Right hindlimb (tissue), 1 donor: ENCODE measurements around the gene CFAP45.

Experiments used
- DNase-seq: peaks from one replicate; pipeline ENCODE4 v3.0.0-alpha.2; 2018

The CFAP45 gene

GRCh38 chr1:159872891-159873290 lies 27.1 kb downstream of the CFAP45 start:
- no peak for DNase-seq

GRCh38 chr1:159870704-159871103 lies 29.3 kb downstream of the CFAP45 start:
- DNase-seq: no peak

GRCh38 chr1:159869607-159870006 lies 30.4 kb downstream of the CFAP45 start:
- no peak for DNase-seq

GRCh38 chr1:159869173-159869572 lies 30.8 kb downstream of the CFAP45 start:
- no peak for DNase-seq

DNA sequence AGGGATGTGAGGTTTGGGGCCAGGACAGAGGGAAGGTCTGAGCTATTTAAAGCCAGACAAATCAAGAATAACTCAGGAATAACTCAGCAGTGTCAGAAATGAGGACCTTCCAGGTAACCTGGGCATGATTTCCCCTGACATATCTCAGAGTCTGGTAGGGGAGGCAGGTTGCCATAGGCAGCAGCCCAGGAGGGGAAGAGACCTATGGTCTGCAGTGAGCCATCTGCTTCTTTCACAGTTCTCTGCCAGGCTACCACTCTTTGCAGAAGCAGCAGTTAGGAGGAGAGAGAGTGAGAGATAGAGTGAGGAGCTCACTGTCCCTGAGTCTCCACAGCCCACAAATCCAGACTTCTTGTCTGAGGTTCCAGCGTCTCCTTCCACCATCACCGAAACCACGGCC lies 31.2 kb downstream of the CFAP45 start:
- no peak for DNase-seq

DNA sequence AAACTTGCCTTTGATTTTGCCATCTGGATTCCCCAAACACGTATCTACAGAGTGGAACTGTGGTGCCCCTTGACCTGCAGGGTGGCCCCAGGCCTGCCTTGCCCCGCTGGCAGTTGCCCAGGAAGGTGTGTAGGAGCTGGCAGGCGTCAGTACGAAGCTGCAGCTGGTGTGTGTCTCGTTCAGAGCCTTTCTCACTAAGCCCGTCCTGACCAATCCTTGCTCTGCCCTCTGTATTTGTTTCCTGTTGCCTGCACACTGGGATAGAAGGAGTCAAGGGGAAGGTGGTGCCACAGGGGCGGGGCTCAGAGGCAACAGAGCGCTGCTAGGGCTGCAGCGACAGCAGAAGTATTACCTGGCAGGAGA lies 32.3 kb downstream of the CFAP45 start:
- DNase-seq: peak; percentile 40

DNA sequence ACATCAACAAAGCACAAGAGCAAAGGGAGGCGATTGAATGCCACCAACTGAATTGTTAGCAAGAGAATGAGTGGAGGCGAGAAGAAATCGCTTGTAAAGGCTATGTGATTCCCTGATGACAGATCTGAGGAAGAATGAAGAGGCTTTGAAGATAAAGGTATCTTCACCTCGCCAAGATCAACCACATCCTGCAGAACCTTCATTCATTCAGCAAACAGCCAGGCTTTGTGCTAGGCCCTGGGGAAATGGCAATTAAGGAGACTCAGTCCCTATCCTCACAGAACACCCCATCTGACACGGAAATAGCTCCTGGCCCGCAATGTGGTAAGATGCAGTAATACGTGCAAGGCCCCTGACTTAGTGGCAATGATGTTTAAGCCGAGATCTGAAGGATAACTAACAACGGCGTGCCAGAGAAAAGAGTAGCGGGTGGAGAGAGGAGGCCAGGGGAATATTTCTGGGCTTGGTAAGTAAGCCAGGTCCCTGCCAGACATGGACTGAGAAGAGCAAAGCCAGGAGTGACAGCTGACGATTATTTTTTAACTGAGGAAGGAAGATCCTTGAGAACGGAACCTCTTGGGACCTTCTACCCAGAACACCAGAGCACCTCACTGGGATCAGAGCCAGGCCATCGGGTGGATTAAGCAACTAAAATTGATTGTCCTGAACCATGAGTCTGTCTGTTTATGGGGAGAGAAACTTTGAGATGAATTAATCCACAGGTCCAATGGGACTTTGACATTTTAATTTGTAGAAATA lies 32.9 kb downstream of the CFAP45 start:
- no peak for DNase-seq

GRCh38 chr1:159866066-159866465 lies 33.9 kb downstream of the CFAP45 start:
- no peak for DNase-seq

DNA sequence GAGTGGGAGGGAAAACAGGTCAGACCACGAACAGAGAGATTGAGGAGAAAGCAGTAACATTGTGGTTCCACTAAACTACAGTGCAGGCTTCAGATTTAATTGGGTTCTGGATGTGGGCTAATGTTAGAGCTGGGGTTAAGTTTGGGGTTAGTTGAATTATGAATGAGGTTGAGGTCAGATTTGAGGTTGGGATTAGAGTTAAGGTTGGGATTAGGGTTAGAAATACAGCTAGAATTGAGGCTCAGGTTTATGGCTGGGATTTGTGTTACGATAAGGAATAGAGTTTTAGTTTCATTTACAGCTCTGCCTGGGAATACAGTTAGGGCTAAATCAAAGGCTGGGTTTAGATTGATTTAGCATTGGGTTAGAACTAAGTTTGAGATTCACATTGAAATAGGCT lies 35.7 kb downstream of the CFAP45 start:
- DNase-seq: no peak

GRCh38 chr1:159862557-159862956 lies 37.4 kb downstream of the CFAP45 start, which contains the start of gene VSIG8:
VSIG8 (minus strand) TSS chr1:159862657; CDS start chr1:159862521, 136 bp downstream.
- DNase-seq: no peak

DNA sequence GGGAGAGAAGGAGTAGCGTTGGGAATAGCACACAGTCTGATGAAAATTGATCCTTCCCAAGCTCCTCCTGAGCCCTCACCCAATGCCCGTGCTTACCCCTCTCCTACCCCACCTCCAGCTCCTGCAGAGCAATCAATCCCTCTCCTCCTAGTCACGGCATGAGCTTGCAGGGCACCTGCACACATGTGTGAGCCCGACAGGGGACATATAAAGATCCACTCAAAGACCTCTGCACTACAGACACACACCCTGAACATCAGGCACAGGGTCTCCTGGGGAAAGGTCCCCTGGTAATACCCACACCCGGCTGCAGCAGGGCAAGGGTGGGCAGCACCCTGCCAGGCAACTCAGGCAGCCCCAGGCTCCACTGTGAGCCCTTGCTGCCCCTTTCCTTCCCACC lies 37.9 kb downstream of the CFAP45 start:
- no peak for DNase-seq

GRCh38 chr1:159861218-159861617 lies 38.7 kb downstream of the CFAP45 start:
- no peak for DNase-seq

DNA sequence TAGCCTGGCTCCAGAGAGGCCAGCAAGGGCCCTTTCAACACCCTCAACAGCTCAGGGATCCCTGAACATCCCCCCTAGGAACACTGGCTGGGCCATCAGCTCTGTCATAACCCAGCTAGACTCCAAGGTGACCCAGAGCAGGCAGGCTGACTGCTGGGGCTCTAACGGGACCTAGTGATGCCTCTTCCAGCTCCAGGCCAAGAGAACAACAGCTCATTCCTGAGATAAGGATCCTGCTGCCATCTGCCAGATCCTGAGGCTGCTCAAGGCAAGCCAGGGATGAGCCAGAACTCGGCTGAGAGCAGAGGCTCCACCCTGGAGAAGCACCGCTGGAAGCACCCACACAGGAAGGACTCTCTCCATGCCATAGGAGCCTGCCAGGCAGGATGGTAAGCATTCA lies 39.5 kb downstream of the CFAP45 start:
- no peak for DNase-seq

DNA sequence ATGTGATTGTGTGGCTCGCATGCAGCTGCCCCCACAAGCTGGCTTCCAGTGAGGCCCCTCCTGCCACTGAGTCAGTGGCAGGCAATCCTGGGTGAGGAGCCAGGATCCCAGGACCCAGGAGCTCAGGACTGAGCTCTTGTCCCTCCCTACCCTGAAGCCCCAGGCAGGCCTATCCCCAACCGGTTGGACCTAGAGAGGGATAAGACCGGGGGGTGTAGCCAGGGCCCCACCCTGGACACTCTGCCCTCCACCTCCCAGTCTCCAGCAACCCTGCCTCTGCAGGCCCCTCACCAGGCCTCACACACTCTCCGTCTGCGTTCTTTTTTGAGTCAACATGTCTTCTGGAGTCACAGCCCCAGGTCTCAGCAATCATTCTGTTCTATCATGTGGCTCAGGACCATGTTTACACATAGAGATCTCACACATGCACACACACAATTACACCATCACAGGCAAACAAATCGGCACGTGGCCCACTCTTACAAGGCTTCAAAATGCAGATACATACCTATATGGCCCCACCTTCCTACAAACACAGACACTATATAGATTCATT lies 40.1 kb downstream of the CFAP45 start:
- no peak for DNase-seq

- DNase-seq: no peak
Observed at GRCh38 chr1:159857889-159858288, 42.1 kb downstream of the CFAP45 start.

- no peak for DNase-seq
Observed at GRCh38 chr1:159856576-159856975, 43.4 kb downstream of the CFAP45 start.

DNA sequence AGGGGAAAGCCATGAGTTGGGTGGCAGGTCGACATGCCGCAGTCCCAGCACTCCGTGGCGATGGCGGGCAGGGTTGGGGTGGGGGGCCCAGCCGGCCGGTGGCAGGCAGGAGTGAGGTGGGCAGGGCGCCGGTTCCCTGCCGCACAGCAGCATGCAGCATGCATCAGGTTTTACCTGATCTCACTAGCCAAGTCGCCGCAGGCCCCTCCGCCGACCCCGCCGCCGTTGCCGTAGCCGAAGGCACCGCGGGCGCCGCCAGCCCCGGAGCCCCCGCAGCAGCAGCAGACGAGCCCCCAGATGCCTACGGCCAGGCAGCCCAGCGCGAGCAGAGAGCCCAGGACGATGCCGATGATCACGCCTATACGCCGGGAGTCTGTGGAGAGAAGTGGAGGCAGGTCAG lies 44.3 kb downstream of the CFAP45 start:
- DNase-seq: no peak

DNA sequence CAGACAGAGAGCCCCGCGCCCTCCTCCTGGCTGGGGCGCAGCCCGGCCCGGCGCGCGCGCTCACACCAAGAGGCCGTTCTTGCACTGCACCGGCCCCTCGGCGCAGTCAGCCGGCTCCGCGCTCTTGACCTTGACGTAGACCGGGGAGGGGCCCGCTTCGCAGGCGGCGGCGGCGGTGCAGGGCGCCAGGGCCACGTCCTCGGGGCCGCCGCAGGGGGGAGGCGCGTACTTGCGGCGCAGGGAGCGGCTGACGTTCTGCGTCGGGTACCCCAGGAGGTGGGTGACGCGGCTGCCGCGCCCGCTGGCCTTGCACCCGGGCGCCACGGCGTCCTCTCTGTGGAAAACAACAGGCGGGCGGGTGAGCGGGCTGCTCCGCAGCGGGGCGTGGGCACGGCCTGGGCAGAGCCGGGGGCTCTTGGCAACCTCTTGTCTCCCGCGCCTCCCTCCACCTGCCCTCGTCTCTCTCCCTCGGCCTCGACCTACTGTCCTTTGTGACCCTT lies 45.2 kb downstream of the CFAP45 start:
- DNase-seq: peak; percentile 90

GRCh38 chr1:159854116-159854692 lies 45.8 kb downstream of the CFAP45 start:
- peak; percentile 78 for DNase-seq

DNA sequence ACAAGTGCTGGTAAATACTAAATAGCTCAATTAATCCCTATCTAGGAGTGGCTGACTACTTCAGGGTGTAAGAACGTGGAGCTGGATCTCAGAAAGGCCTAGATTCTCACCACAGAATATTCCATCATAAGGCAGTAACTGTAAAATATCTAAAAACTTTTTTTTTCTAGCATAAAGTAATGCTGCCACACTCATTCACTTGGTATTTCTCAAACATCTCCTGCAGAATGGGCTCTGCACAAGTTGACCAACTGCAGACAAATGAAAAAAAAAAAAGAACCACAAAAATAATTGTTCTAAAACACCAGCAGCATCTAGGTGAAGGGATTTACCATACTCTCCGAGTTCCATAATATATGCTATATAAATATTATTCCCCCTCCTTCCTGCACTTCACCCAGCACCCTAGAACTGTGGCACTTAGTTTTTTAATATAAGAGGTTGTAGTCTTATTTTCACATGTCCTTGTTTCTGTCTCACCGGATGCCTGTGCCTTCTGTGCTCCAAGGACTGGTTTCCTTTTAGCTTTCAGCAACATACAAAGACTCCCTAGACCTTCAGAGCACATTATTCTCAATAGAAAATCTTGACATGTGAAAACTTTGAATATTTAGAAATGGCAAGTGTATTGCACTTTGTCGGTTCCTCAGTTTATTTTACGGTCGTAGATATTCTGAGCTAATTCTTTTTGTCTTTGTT lies 46.4 kb downstream of the CFAP45 start:
- no peak for DNase-seq

GRCh38 chr1:159851407-159851806 lies 48.6 kb downstream of the CFAP45 start:
- DNase-seq: no peak

DNA sequence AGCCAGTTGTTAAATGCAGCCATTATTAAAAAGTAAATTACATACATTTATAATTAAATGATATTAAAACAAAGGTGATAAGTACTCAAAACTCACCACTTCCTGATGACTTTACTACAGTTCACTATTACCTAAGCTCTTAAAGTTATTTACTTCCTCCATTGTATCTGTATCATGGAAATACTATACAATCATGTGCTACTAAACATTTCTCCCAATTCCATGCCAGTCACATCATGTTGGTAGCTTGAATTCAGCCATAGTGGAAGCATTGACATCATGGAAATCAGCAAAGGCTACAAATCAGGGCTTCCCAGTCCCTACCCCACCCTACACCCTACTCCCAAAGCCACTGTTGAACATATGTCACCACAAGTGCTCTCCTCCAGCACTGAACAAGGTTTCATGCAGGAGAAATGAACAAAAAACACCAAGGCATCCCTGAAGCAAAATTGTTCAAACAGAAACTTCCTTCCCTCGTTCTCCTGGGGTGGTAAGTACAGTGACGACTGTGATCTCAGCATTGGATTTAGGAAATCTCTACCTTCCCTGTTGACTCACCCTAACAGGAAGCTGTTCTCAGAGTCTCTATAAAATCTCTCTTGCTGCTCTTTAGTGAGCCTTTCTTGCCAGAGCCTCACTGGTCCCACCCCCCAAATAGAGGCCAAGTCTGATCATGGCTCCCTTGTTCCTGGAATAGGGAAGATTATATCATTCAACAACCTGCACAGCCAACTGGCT lies 50.2 kb downstream of the CFAP45 start:
- DNase-seq: no peak

DNA sequence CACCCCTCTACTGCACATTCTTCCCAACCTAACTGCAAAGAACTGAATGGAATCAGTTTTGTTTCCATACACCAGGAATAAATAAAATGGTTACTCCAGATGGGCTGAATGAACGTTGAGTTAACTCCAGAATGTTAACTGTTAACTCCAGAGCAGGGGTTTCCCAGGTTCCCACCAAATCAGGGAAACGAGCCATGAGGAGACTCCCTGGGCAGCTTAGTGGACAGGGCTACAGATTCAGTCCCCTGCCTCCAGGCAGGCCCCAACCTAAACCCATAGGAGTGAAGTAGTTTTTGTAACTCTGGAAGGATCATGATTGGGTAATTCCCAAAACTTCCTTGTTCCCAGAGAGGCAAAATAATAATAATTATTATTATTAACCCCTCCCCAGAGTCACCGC lies 51.6 kb downstream of the CFAP45 start:
- DNase-seq: no peak
